Ishikawa (cell line): ENCODE results near the gene APOBEC3C.
A peak's percentile ranks its signal among the peaks of the same experiment; 100 is the strongest.

Experiments
- CEBPB ChIP-seq: IDR thresholded peaks from 2 replicates; pipeline ENCODE4 v1.6.1; 2012
- CREB1 ChIP-seq: IDR thresholded peaks from 2 replicates; pipeline ENCODE4 v1.6.1; 2012; ENCODE audit warnings: low read depth
- EGR1 ChIP-seq: IDR thresholded peaks from 2 replicates; pipeline ENCODE4 v1.6.1; 2012
- EP300 ChIP-seq: IDR thresholded peaks from 2 replicates; pipeline ENCODE4 v1.6.1; 2012; ENCODE audit warnings: borderline replicate concordance
- NFIC ChIP-seq: IDR thresholded peaks from 2 replicates; pipeline ENCODE4 v1.6.1; 2012
- RAD21 ChIP-seq: IDR thresholded peaks from 2 replicates; pipeline ENCODE4 v1.6.1; 2012; ENCODE audit warnings: low read depth
- REST ChIP-seq: IDR thresholded peaks from 2 replicates; pipeline ENCODE4 v1.6.1; 2012; ENCODE audit warnings: low read depth, mild to moderate bottlenecking
- TAF1 ChIP-seq: IDR thresholded peaks from 2 replicates; pipeline ENCODE4 v1.6.1; 2012; ENCODE audit warnings: low read depth, mild to moderate bottlenecking
- TCF12 ChIP-seq: IDR thresholded peaks from 2 replicates; pipeline ENCODE4 v1.6.1; 2012; ENCODE audit warnings: low read depth
- TEAD4 ChIP-seq: IDR thresholded peaks from 2 replicates; pipeline ENCODE4 v1.6.1; 2012
- YY1 ChIP-seq: IDR thresholded peaks from 2 replicates; pipeline ENCODE4 v1.6.1; 2012; ENCODE audit warnings: low read depth
- ZBTB7A ChIP-seq: IDR thresholded peaks from 2 replicates; pipeline ENCODE4 v1.6.1; 2012; ENCODE audit warnings: low read depth
- TF ChIP-seq, protein P1 (sequence below): IDR thresholded peaks from 2 replicates; pipeline ENCODE4 v1.6.1; 2012
- TF ChIP-seq, protein P2 (sequence below): IDR thresholded peaks from 2 replicates; pipeline ENCODE4 v1.6.1; 2012

GRCh38 chr22:38973289-38974169 lies 40.5 kb upstream of the APOBEC3C start:
- no peak for TF ChIP-seq TAF1
- TF ChIP-seq NFIC, result no peak
- TF ChIP-seq, protein P1, sequence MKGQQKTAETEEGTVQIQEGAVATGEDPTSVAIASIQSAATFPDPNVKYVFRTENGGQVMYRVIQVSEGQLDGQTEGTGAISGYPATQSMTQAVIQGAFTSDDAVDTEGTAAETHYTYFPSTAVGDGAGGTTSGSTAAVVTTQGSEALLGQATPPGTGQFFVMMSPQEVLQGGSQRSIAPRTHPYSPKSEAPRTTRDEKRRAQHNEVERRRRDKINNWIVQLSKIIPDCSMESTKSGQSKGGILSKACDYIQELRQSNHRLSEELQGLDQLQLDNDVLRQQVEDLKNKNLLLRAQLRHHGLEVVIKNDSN, result no peak
- no peak for TF ChIP-seq REST
- TF ChIP-seq YY1, result no peak
- TF ChIP-seq EP300, result no peak
- TF ChIP-seq, protein P2, sequence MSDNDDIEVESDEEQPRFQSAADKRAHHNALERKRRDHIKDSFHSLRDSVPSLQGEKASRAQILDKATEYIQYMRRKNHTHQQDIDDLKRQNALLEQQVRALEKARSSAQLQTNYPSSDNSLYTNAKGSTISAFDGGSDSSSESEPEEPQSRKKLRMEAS, result no peak
- no peak for TF ChIP-seq EGR1
- no peak for TF ChIP-seq CEBPB
- peak; percentile 85 for TF ChIP-seq RAD21
- no peak for TF ChIP-seq CREB1
- no peak for TF ChIP-seq ZBTB7A
- TF ChIP-seq TCF12, result no peak
- no peak for TF ChIP-seq TEAD4
